Measurements from ENCODE around the gene SLBP.

DNA sequence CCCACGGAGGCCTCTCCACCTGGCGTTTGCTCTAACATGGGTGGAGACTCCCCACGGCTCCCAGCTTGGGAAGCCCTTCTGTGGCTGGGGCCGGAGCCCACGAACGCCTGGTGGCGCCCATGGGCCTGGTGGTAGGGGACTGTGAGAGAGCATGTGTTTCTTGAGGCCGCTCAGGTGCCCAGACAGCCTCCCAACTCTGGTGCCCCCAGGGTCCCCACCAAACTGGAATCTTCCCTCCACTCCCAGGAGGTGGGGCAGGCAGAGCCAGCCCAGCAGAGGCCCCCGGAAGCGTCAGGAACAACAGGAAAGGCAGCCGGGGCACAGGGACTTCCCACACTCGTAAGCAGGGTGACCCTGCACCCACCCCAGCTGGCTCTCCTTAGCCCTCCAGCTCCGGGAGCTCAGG lies 47.7 kb upstream of the SLBP start:
- TF ChIP-seq POLR2AphosphoS5 (IDR thresholded peaks at IDR 0.05; ENCODE audit: low read depth, low read length) = no peak
- TF ChIP-seq REST (IDR thresholded peaks at IDR 0.05; ENCODE audit: insufficient read depth in 1 of 2, low read depth in 2 of 2, low read length in 2 of 2) = no peak
- TF ChIP-seq SIN3A (IDR thresholded peaks at IDR 0.05; ENCODE audit: borderline replicate concordance, insufficient read depth, low read length) = no peak
- no peak for TF ChIP-seq TAF1 (IDR thresholded peaks at IDR 0.05; ENCODE audit: borderline replicate concordance, insufficient read depth, low read length)
- no peak for TF ChIP-seq FOXP2 (optimal IDR thresholded peaks at IDR 0.05; ENCODE audit: borderline replicate concordance, extremely low read depth, extremely low read length, insufficient read depth)
